ENCODE results near the gene MALRD1.

- TF ChIP-seq CTCF (IDR thresholded peaks at IDR 0.05) (no peak), POLR2A (IDR thresholded peaks at IDR 0.05) (no peak)
These were observed 680.4 kb downstream of the MALRD1 start for GRCh38 chr10:19728964-19729363.

Data from sigmoid colon (tissue), 3 donors.